Astrocyte (in vitro differentiated cells and primary cell): Measurements from ENCODE around the gene NDFIP2. TPM values are rescaled to one million over a fixed set of nuclear protein-coding genes. Genes with fewer than 3 reads are reported as not detected.

Source experiments
- DNase-seq: peaks from one replicate; pipeline ENCODE4 v3.0.0-alpha.2; 2010; ENCODE audit warnings: low read depth
- FAIRE-seq: peaks from 2 replicates; lab custom pipeline; 2011; peaks lifted over from hg19 to GRCh38; lab: Jason Lieb, UNC
- H2AFZ ChIP-seq: 2 replicates; pipeline ENCODE4 v1.6.0; 2012; ENCODE audit warnings: low read depth, low read length, inconsistent platforms
- H3K27ac ChIP-seq: 2 replicates; pipeline ENCODE4 v1.5.1; 2011; ENCODE audit warnings: low read depth, low read length, inconsistent platforms
- H3K27me3 ChIP-seq: 2 replicates; pipeline ENCODE4 v1.6.0; 2011; ENCODE audit warnings: low read length, inconsistent platforms; ENCODE audit not compliant: insufficient read depth
- H3K36me3 ChIP-seq: 2 replicates; pipeline ENCODE4 v1.5.1; 2011; ENCODE audit warnings: low read length, inconsistent platforms; ENCODE audit not compliant: insufficient read depth
- H3K4me1 ChIP-seq: 2 replicates; pipeline ENCODE4 v1.5.1; 2011; ENCODE audit warnings: low read length, inconsistent platforms; ENCODE audit not compliant: insufficient read depth
- H3K4me2 ChIP-seq: 2 replicates; pipeline ENCODE4 v1.6.0; 2012; ENCODE audit warnings: low read length, inconsistent platforms
- H3K4me3 ChIP-seq: 2 replicates; pipeline ENCODE4 v1.5.1; 2011; ENCODE audit warnings: low read depth, mild to moderate bottlenecking, low read length, inconsistent platforms; ENCODE audit not compliant: insufficient read depth
- H3K79me2 ChIP-seq: 2 replicates; pipeline ENCODE4 v1.6.0; 2012; ENCODE audit warnings: mild to moderate bottlenecking, low read length, inconsistent platforms; ENCODE audit not compliant: insufficient read depth
- H3K9ac ChIP-seq: 2 replicates; pipeline ENCODE4 v1.6.0; 2012; ENCODE audit warnings: mild to moderate bottlenecking, low read length, inconsistent platforms
- H3K9me3 ChIP-seq: 2 replicates; pipeline ENCODE4 v1.5.1; 2012; ENCODE audit warnings: low read depth, mild to moderate bottlenecking, low read length, inconsistent platforms; ENCODE audit not compliant: insufficient read depth
- H4K20me1 ChIP-seq: 2 replicates; pipeline ENCODE4 v1.6.0; 2012; ENCODE audit warnings: low read length, inconsistent platforms; ENCODE audit not compliant: insufficient read depth
- H3K27ac Mint-ChIP-seq: one replicate; pipeline ENCODE4 v1.8.0; 2021; ENCODE audit warnings: mild to moderate bottlenecking, mixed read lengths; ENCODE audit not compliant: unreplicated experiment
- H3K27me3 Mint-ChIP-seq: one replicate; pipeline ENCODE4 v1.8.0; 2021; ENCODE audit warnings: low read depth, mixed read lengths; ENCODE audit not compliant: unreplicated experiment
- H3K36me3 Mint-ChIP-seq: one replicate; pipeline ENCODE4 v1.8.0; 2021; ENCODE audit warnings: low read depth, mixed read lengths; ENCODE audit not compliant: unreplicated experiment
- H3K4me1 Mint-ChIP-seq: one replicate; pipeline ENCODE4 v1.8.0; 2021; ENCODE audit warnings: low read depth, mixed read lengths; ENCODE audit not compliant: unreplicated experiment
- H3K4me3 Mint-ChIP-seq: one replicate; pipeline ENCODE4 v1.8.0; 2021; ENCODE audit warnings: mild to moderate bottlenecking, moderate library complexity, mixed read lengths; ENCODE audit not compliant: unreplicated experiment
- H3K9me3 Mint-ChIP-seq: one replicate; pipeline ENCODE4 v1.8.0; 2021; ENCODE audit warnings: mild to moderate bottlenecking, mixed read lengths; ENCODE audit not compliant: unreplicated experiment
- EZH2 ChIP-seq: IDR thresholded peaks from 2 replicates; pipeline ENCODE4 v1.6.1; 2012; ENCODE audit warnings: mild to moderate bottlenecking, low read length, inconsistent platforms; ENCODE audit not compliant: insufficient read depth
- total RNA-seq: library from RNA; stranded (reverse); gene quantifications from 2 replicates; pipeline ENCODE4 v1.2.1, GENCODE V29; 2021
- TF ChIP-seq, protein P1 (sequence below): IDR thresholded peaks from 2 replicates; pipeline ENCODE4 v1.5.1; 2011; ENCODE audit warnings: low read depth, mild to moderate bottlenecking, inconsistent platforms, low read length, moderate library complexity; ENCODE audit not compliant: insufficient read depth

The NDFIP2 gene
- total RNA-seq, 1 donor from 2014 or later: 90.5 TPM

DNA sequence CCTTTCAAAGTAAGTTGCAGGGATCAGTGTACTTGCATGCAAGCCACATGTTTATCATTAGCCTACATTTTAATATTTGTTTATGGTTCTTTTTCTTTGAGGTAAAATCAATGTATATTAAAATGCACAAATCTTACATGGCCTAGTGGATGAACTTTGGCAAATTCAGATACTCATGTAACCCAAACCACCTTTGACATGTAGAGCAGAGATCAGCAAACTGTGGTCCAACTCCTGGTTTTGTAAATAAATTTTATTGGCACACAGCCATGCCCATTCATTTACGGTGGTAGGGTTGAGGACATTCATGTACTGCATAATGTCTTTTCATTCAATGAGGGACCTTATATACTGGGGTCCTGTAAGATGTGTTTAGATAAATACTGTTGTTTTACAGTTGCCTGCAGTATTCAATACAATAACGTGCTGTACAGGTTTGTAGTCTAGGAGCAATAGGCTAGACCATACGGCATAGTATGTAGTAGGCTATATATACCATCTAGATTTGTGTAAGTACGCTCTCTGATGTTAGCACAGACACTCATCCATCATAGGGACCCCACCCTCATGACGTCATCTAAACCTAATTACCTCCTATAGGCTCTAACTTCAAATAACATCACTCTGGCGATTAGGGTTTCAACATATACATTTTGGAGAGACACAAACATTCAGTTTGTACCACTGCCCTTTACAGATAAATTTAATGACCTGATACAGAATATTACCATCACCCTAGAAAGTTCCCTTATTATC lies 5.7 kb downstream of the NDFIP2 start:
- Histone ChIP-seq H3K9ac (no peak overlapping the region), H3K27me3 (no peaks in the 10 kb centered on the region), H3K9me3 (no peaks in the 10 kb centered on the region), H3K4me3 (no peak overlapping the region), H3K27ac (no peak overlapping the region), H3K79me2 (peaks cover 91% of the 10 kb centered on the region), H2AFZ (no peak overlapping the region), H3K4me1 (peaks cover 50% of the 10 kb centered on the region), H3K4me2 (no peak overlapping the region), H4K20me1 (peaks cover 30% of the 10 kb centered on the region), H3K36me3 (no peaks in the 10 kb centered on the region)
- Mint-ChIP-seq H3K9me3 (no peaks in the 10 kb centered on the region), H3K27ac (peak overlapping the region; percentile 53), H3K36me3 (no peaks in the 10 kb centered on the region), H3K4me3 (no peak overlapping the region), H3K4me1 (peaks cover 44% of the 10 kb centered on the region), H3K27me3 (no peaks in the 10 kb centered on the region)
- peak; percentile 52 for FAIRE-seq
- DNase-seq: no peak
- TF ChIP-seq, protein P1, sequence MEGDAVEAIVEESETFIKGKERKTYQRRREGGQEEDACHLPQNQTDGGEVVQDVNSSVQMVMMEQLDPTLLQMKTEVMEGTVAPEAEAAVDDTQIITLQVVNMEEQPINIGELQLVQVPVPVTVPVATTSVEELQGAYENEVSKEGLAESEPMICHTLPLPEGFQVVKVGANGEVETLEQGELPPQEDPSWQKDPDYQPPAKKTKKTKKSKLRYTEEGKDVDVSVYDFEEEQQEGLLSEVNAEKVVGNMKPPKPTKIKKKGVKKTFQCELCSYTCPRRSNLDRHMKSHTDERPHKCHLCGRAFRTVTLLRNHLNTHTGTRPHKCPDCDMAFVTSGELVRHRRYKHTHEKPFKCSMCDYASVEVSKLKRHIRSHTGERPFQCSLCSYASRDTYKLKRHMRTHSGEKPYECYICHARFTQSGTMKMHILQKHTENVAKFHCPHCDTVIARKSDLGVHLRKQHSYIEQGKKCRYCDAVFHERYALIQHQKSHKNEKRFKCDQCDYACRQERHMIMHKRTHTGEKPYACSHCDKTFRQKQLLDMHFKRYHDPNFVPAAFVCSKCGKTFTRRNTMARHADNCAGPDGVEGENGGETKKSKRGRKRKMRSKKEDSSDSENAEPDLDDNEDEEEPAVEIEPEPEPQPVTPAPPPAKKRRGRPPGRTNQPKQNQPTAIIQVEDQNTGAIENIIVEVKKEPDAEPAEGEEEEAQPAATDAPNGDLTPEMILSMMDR: no peak
- TF ChIP-seq EZH2: no peak

DNA sequence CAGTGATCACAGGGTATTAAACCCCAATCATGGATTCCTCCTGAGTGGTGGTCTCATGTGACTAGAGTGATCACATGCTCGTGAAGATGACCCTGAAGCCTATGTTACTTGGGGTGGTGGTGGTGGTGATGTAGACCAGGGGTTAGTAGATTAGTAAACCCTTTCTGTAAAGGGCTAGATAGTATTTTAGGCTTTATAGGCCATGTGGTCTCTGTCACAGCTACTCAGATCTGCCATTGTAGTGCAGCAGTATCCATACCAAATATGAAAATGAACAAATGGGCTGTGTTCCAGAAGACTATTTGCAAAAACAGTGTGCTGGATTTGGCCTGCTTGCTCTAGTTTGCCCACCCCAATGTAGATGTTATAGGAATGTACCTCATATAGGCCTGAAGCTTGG lies 9.4 kb downstream of the NDFIP2 start:
- Histone ChIP-seq H3K36me3 (no peaks in the 10 kb centered on the region), H3K79me2 (peaks cover 96% of the 10 kb centered on the region), H2AFZ (no peak overlapping the region), H3K9me3 (no peaks in the 10 kb centered on the region), H3K27me3 (no peaks in the 10 kb centered on the region), H3K27ac (no peak overlapping the region), H4K20me1 (peaks cover 49% of the 10 kb centered on the region), H3K4me1 (peaks cover 31% of the 10 kb centered on the region), H3K4me2 (no peak overlapping the region), H3K9ac (no peak overlapping the region), H3K4me3 (no peak overlapping the region)
- Mint-ChIP-seq H3K4me1 (peaks cover 46% of the 10 kb centered on the region), H3K4me3 (no peak overlapping the region), H3K9me3 (no peaks in the 10 kb centered on the region), H3K27me3 (no peaks in the 10 kb centered on the region), H3K36me3 (no peaks in the 10 kb centered on the region), H3K27ac (no peak overlapping the region)
- FAIRE-seq (no peak), DNase-seq (no peak)
- TF ChIP-seq, protein P1: no peak
- TF ChIP-seq EZH2: no peak

DNA sequence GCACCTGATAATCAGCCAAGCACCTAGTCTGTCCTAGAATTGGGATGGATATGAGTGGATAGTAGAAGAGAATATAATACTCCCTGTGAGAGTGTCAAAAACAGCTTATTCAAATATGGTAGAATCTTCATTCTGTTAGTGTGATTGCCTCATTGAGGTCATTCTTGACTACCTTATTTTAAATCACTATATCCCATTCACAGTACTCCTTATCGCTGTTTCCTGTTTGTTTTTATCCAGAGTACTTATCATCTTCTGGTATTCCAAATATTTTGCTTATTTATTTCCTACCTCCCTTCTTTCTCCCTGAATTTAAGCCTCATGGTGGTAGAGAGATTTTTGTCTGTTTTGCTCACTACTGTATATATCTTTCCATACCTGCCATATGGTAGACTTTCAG lies 9.9 kb downstream of the NDFIP2 start:
- Mint-ChIP-seq H3K4me1 (peaks cover 41% of the 10 kb centered on the region), H3K4me3 (no peak overlapping the region), H3K27me3 (no peaks in the 10 kb centered on the region), H3K9me3 (no peaks in the 10 kb centered on the region), H3K36me3 (no peaks in the 10 kb centered on the region), H3K27ac (peak overlapping the region; percentile 67)
- no peak for DNase-seq
- Histone ChIP-seq H4K20me1 (peaks cover 53% of the 10 kb centered on the region), H2AFZ (no peak overlapping the region), H3K4me3 (no peak overlapping the region), H3K27me3 (no peaks in the 10 kb centered on the region), H3K9ac (no peak overlapping the region), H3K79me2 (peaks cover 96% of the 10 kb centered on the region), H3K36me3 (no peaks in the 10 kb centered on the region), H3K9me3 (no peaks in the 10 kb centered on the region), H3K27ac (peak overlapping the region; percentile 65), H3K4me1 (peaks cover 26% of the 10 kb centered on the region), H3K4me2 (peak overlapping the region; percentile 73)
- no peak for TF ChIP-seq EZH2
- TF ChIP-seq, protein P1: no peak
- FAIRE-seq: no peak
